Measurements from ENCODE around the gene ZNF486. TPM values are rescaled to one million over a fixed set of nuclear protein-coding genes. Genes with fewer than 3 reads are reported as not detected.
"Not testable (repeated sequence)": the region's sequence is repeated elsewhere in the genome, so short reads cannot be mapped to it uniquely, and the experiment has no call there.

Gene ZNF486
- 3.9 and 8.3 TPM in 2 replicates for total RNA-seq

- DNase-seq (ENCODE audit: low read depth, low spot score): peak; percentile 77
Observed at GRCh38 chr19:20167020-20167644, at the start of gene ZNF486. TSS of gene ZNF486 (plus strand) at chr19:20167214. CDS start at chr19:20167331, 117 bp downstream.

GRCh38 chr19:20118064-20118839 lies 48.8 kb upstream of the ZNF486 start:
- not testable (repeated sequence) for DNase-seq (ENCODE audit: low read depth, low spot score)

- no peak for DNase-seq (ENCODE audit: low read depth, low spot score)
Observed at GRCh38 chr19:20124879-20125278, 42.1 kb upstream of the ZNF486 start.

- not testable (repeated sequence) for DNase-seq (ENCODE audit: low read depth, low spot score)
Observed at GRCh38 chr19:20132933-20133332, 34.1 kb upstream of the ZNF486 start.

GRCh38 chr19:20137714-20138113 lies 29.3 kb upstream of the ZNF486 start:
- DNase-seq (ENCODE audit: low read depth, low spot score): not testable (repeated sequence)

- DNase-seq (ENCODE audit: low read depth, low spot score): no peak
Observed at GRCh38 chr19:20151617-20152145, 15.3 kb upstream of the ZNF486 start.

GRCh38 chr19:20152506-20152905 lies 14.5 kb upstream of the ZNF486 start:
- DNase-seq (ENCODE audit: low read depth, low spot score): not testable (repeated sequence)

GRCh38 chr19:20153281-20153680 lies 13.7 kb upstream of the ZNF486 start:
- DNase-seq (ENCODE audit: low read depth, low spot score): no peak

GRCh38 chr19:20154636-20155035 lies 12.4 kb upstream of the ZNF486 start:
- no peak for DNase-seq (ENCODE audit: low read depth, low spot score)

- DNase-seq (ENCODE audit: low read depth, low spot score): no peak
Observed at GRCh38 chr19:20162821-20163220, 4.2 kb upstream of the ZNF486 start.

GRCh38 chr19:20164456-20164855 lies 2.6 kb upstream of the ZNF486 start:
- DNase-seq (ENCODE audit: low read depth, low spot score): no peak

- DNase-seq (ENCODE audit: low read depth, low spot score): no peak
Observed at GRCh38 chr19:20165971-20166592, 932 bp upstream of the ZNF486 start.

GRCh38 chr19:20167651-20168122 lies 673 bp downstream of the ZNF486 start:
- DNase-seq (ENCODE audit: low read depth, low spot score): peak; percentile 29

GRCh38 chr19:20171285-20171684 lies 4.3 kb downstream of the ZNF486 start:
- DNase-seq (ENCODE audit: low read depth, low spot score): no peak

- DNase-seq (ENCODE audit: low read depth, low spot score): not testable (repeated sequence)
Observed at GRCh38 chr19:20175848-20176247, 8.8 kb downstream of the ZNF486 start.

- not testable (repeated sequence) for DNase-seq (ENCODE audit: low read depth, low spot score)
Observed at GRCh38 chr19:20179956-20180355, 12.9 kb downstream of the ZNF486 start.

GRCh38 chr19:20182222-20182785 lies 15.3 kb downstream of the ZNF486 start:
- DNase-seq (ENCODE audit: low read depth, low spot score): no peak

GRCh38 chr19:20186174-20186573 lies 19.2 kb downstream of the ZNF486 start:
- no peak for DNase-seq (ENCODE audit: low read depth, low spot score)

GRCh38 chr19:20197747-20198146 lies 30.7 kb downstream of the ZNF486 start:
- DNase-seq (ENCODE audit: low read depth, low spot score): no peak

GRCh38 chr19:20209051-20209450 lies 42.0 kb downstream of the ZNF486 start:
- DNase-seq (ENCODE audit: low read depth, low spot score): no peak

- not testable (repeated sequence) for DNase-seq (ENCODE audit: low read depth, low spot score)
Observed at GRCh38 chr19:20214366-20214765, 47.4 kb downstream of the ZNF486 start.

- DNase-seq (ENCODE audit: low read depth, low spot score): not testable (repeated sequence)
Observed at GRCh38 chr19:20221605-20222004, 54.6 kb downstream of the ZNF486 start.

Measured in pulmonary artery endothelial cell (primary cell).